HG03159 (cell line): ENCODE measurements around the gene CTAG2.
"Not testable (repeated sequence)": the region's sequence is repeated elsewhere in the genome, so short reads cannot be mapped to it uniquely, and the experiment has no call there.

Source experiments
- ATAC-seq: cut with Tn5 transposase; IDR thresholded peaks from one replicate; pipeline ENCODE4 v1.9.1; 2021; ENCODE audit warnings: mild to moderate bottlenecking, moderate library complexity; ENCODE audit not compliant: unreplicated experiment

Gene CTAG2

DNA sequence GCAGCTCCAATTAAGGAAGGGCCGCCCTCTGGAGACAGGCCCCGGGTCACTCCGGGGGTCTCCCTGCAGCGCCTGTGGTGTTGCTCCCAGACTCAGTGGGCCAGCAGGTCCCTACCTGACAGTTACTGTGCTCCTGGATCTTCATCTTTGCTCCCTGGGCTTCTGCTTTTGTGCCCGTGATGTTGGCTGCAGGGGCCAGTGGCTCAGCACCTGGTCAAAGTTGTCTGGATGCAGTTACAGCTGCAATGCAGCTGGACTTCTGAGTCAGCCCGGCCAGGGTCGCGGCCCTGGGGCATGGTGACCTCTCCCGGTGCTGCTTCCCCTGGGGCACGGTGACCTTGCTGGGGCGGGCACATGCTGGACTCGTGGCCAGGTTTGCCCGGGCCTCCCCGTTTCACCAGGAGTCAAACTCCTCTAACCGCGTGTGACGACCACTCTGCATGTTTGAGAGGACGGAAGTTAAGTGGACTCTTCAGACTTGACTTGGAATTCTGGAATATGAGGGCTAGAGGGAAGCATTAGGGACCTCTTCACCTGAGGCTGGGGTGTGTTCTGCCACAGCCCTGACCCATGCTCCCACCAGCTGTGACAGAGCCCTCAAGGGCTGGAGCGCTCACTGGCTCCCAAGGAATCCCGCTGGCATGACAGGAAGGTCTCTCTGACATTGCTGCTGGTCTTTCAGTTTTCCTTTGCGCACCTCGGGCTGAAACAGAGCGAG, 3.7 kb downstream of the CTAG2 start:
- ATAC-seq, result no peak

DNA sequence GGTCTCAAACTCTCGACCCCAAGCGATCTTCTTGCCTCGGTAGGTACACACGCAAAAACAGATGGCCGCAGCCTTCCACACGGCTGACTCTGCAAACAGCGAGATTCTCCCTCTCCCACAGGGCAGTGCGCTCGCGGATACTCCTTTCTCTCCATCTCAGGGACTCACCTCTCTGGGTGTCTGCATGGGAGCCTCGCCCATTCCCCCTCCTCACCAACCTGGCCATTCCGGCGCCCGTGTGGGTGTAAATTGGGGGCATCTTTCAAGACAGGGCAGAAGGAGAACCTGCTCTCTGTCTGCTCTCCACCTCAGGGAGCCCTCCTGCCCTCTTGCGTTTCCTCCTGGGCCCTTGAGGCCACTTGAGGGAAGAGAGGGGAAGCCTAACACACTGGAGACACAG, 4.4 kb downstream of the CTAG2 start:
- ATAC-seq, result no peak

DNA sequence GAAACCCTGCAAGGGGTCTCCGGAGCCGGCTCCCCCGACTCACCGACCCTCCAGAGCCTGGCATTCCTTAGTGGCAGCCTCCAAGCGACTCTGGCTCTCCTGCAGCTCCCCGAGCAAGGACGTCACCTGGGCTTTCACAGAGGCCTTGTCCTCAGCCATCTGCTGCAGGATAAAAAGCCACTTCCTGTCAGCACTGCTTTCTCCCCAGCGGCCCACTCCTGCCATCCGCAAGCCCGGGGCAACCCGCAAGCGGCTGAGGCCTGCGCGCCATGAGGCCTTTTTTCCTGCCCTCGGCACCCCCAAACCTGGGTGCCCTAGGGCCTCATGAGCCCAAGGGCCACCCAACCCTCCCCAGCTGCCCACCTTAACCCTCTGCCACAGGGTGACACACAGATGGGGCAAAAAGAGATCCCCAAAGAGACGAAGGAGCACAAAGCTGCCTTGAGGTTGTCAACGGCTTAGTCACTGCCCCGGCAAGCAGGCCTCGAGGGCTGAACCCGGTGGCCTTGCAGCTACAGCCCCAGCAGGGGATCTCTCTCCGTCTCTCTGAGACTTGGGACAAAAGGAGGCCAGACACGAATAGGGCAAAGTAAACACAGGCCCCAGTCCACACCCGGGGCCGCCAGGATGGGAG, 7.5 kb downstream of the CTAG2 start:
- ATAC-seq, result not testable (repeated sequence)

DNA sequence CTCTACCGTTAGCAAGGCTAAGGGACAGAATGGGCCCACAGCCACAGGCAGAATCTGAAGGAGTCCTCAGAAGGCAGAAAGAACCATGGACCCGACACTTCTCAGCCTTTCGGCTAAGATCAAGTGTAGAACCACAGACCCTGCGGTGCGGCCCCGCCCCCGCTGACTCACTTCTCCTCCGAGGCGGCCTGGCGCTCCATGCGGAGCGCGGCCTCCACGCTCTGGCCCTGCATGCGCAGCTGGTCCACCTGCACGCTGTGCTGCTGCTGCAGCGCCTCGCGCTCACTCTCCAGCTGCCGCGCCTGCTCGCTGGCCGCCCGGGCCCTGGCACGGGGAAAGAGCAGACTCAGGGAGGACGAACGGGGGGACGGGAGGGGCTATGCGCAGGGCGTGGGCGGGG, 9.7 kb downstream of the CTAG2 start:
- not testable (repeated sequence) for ATAC-seq

DNA sequence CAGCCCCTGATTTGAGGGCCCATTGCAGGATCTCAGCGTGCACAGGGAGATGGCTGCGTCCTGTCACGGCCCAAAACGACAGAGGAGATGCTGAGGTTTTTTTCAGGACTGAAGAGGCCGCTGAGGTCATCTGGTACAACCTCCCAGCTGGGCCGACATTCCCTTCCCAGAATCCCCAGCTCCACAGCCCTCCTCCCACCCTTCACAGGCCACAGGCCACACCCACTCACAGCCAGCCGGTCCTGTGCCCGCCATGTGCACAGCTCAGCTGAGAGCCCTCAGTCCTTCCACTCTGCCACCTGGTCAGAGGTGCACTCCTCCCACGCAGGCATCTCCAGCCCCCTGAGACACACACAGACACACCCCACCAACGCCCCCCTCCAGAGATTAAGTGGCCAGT, 11.6 kb downstream of the CTAG2 start:
- not testable (repeated sequence) for ATAC-seq

DNA sequence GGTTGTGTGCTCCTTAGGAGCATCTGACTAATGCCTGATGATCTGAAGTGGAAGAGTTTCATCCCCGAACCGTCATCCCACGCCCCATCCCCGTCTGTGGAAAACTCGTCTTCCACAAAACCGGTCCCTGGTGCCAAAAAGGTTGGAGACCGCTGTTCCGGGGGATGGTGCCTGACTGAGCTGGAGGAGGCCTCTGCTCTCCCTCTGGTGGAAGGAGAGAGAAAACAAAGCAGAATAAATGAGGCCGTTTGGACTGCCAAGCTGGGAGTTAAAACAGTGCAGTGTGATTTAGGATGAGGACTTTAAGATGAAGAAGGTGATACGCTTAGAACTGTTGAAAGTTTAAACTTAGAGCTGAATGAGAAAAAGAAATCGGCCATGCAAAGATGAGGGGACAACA, 19.7 kb downstream of the CTAG2 start:
- ATAC-seq, result not testable (repeated sequence)

DNA sequence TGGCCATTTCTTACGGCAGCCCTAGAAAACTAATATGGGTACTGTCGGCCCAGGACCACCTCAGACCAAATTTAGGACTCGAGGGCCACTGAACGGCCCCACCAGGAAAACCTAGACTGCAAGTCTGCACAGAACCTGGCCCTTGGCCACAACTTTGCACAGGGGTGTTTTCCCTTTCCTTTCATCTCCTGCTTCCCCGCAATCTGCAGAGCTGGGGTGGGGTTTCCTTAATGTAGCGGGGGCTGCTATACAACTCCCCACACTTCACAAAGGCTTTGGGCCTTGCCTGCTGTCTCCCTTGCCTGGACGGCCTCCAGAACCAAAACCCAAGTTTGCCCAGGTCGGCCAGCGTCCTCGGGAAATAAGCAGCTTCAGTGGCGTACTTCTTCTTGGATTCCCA, 22.4 kb downstream of the CTAG2 start:
- ATAC-seq, result not testable (repeated sequence)

DNA sequence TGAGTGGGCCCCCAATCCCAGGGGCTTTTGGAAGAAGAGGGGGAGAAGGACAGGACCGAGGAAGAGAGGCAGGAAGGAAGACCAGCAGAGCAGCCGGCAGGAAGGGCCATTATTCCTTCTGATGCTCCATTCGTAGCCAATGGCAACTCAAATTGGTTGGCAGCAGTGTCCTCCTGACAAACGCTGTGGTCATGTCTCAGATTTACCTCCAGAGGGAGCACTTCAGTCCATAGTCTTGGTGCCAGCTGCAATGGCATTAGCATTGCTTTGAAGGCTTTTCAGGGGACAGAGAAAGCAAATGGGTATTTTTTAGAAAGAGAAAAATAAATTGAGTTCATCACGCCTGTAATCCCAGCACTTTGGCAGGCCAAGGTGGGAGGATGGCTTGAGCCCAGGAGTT, 24.4 kb downstream of the CTAG2 start:
- not testable (repeated sequence) for ATAC-seq

DNA sequence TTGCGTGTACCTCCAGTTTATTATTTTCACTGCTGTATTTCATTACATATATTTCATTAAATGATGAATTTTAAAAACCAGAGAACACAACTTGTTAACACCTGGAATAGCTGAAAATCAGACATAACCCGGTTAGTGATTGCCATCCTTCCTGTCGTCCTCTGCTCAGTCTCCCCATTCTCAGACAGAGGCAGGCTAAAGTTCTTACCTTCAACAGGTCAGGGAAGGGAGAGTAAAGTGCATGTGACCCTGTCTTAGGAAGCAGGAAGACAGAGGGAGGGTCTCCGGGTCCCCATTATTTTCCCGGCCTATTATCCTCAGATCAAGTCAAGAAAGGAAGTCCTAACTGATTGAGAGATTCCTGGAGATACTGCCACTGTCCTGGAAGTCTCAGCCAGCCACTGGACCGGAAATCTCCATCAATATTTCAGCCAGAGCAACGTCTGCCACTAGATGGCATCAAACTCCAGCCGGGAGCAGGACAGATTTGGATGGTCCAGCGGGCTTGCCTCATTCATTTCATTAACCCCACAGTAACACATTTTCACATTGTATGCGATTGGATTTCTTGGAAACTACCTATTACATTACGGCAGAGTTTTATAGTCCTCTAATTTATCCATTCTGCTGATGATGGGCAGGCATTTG, 32.5 kb downstream of the CTAG2 start:
- not testable (repeated sequence) for ATAC-seq

DNA sequence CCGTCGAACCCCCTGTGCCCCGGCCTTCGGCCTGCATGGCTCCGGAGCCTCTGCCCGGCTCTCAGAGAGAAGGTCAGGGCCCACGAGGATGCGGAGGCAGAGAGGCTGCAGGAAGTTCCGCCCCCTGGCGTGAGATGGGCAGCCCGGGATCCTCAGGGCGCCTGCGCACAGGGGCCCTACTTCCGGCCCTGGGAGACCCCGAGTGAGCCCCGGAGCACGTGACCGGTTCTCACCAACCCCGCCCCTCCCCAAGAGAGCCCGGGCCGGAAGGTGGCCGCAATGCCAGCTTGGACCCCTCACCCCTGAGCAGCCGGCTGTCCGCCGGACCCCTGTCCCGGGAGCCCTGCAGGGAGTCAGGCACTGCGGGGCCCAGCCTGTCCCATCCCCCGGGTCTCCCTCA, 34.2 kb downstream of the CTAG2 start, which contains the start of gene CTAG1B:
Gene CTAG1B (minus strand): TSS at position 101 of the 400 bp plus-strand sequence. CDS start 64 bp downstream, at position 37.
- ATAC-seq, result not testable (repeated sequence)

DNA sequence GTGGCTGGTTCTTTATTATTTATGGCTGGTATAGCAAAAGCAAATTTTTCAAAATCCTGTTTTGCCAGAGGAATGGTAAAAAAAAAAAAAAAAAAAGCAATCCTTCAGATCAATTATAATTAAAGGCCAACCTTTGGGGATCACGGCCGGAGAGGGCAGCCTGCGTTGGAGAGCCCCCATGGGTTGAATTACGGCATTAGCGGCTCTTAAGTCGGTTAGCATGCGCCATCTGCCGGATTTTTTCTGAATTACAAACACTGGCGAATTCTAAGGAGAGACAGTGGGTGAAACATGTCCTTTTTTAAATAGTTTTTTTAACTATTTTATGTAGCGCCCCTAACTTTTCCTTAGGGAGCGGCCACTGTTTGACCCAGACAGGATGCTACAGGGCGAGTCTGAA, 39.8 kb downstream of the CTAG2 start:
- ATAC-seq, result not testable (repeated sequence)

DNA sequence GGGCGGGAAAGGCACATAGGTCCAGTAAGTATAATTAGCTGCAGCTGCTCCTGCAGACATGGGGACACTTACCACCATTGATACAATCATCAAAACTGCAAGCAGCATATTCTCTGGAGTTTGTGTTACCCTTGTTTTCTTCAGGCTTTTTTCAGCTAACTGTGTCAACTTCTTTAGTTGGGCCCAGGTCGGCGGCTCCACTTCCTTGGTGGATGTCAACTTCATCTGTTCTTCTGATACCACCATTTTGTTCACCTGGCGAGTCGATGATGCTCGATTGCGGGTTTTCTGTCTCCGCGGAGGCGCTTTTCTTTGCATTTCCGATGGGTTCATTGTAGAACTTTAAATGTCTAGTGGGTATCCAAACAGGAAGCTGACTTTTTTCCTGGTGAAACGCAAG, 42.2 kb downstream of the CTAG2 start:
- ATAC-seq, result not testable (repeated sequence)

DNA sequence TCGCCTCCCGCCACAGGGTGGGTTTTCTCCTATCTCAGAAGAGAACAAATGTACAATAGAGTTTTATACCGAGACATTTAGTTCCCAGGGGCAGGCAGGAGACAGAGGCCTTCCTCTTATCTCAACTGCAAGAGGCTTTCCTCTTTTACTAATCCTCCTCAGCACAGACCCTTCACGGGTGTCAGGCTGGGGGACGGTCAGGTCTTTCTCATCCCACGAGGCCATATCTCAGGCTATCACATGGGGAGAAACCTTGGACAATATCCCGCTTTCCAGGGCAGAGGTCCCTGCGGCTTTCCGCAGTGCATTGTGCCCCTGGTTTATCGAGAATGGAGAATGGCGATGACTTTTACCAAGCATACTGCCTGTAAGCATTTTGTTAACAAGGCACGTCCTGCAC, 44.6 kb downstream of the CTAG2 start:
- ATAC-seq, result not testable (repeated sequence)

DNA sequence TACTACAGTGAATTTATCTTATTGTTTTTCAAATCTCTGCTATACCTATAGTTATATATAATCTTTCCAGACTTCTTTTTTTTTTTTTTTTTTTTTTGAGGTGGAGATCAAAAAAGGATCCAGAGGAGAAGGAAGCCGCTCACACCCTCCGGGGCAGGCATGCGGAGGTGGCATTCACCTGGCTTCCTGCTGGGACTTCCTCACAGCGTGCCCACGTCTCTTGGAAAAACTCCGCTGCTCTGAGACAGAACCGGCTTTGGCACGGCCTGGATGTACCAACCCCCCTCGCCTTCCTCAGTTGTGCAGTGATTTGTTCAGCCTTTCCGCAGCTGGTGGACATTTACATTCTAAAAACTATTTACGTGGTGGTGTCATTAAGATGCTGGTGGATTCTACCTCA, 45.4 kb downstream of the CTAG2 start:
- ATAC-seq, result not testable (repeated sequence)

DNA sequence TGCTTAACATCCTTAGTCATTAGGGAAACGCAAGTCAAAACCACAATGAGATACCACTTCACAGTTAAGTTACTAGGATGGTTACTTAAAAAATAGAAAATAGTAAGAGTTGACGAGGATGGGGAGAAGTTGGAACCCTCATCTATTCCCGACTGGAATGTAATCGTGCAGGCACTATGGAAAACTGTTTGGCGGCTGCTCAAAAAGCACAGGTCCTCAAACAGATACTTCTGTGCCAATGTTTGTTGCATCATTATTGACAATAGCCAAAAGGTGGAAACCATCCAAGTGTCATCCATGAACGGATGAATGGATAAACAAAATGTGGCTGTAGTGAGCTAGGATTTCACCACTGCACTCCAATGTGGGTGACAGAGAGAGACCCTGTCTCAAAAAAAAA, 46.0 kb downstream of the CTAG2 start:
- ATAC-seq, result no peak

DNA sequence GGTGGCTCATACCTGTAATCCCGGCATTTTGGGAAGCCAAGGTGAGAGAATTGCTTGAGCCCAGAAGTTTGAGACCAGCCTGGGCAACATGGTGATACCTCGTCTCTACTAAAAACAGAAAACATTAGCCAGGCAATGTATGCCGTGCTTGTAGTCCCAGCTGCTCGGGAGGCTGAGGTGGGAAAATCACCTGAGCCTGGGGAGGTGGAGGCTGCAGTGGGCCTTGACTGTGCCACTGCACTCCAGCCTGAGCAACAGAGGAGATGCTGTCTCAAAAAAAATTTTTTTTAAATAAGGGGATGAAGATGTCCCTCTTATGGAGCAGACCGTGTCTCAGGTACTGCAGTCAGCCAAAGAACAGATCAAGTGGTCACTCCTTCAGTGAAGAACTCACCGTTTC, 47.8 kb downstream of the CTAG2 start:
- no peak for ATAC-seq

DNA sequence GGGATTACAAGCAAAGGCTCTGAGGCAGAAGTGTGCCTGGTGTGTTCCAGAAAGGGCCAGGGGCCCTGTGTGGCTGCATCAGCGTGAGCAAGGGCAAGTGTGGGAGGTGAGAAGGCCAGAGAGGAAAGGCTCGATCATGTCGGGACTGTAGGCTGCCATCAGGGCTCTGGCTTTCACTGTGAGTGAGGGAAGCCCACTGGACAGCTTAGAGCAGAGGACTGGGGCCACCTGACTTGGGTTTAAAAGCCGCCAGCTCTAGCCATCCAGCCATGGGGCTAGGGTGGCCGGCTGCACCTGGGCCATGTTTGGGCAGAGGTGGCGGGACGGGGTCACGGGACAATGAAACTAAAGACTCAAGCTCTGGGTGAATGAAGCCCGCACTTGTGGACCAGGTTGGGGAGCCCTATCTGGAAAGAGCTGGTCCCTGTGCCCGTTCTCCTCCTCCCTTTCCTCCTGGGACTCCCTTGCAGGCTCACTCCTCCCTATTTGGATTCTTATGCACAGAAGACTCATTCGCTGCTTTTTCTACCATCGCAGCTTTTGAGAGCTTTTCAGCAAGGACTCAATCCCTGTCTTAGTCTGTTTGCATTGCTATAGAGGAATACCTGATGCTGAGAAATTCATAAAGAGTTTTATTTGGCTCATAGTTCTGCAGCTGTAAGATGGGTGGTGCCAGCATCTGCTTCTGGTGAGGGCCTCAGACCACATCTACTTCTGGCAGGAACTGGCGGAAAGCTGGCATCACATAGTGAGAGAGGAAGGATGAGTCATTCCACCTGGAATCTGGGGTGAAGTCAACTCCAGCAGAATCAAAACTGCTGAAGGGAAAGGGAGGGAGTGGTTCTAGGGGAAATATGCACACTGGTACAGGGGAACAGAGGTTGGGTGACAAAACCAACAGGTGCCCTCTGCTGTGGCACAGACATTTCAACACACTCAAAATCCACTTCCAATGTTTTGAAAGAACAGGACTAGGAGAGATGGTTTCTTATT, 49.6 kb downstream of the CTAG2 start:
- ATAC-seq, result no peak

DNA sequence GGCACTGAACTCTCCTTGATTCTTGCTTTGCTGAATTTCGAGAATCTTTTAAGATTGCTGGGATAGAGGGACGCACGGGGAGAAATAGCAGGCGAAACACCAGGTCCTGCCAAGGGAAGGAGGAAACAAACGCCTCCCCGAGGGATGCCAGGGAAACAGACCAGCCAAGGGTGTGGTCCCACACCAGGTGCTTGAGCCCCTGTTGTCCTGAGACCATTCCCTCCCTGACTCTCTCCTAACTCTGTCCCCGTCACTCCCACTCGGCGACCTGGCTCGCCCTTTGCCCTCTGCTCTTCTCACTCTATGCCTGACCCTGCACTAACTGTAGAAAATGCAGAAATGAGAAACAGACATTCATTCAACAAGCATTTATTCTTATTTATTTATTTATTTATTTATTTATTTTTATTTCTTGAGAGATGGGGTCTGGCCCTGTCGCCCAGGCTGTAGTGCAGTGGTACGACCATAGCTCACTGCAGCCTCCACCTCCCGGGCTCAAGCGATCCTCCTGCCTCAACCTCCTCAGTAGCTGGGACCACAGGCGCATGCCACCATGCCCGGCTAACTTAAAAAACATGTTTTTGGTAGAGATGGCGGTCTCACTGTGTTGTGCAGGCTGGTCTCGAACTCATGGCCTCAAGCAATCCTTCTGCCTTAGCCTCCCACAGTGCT, 50.5 kb downstream of the CTAG2 start:
- no peak for ATAC-seq

DNA sequence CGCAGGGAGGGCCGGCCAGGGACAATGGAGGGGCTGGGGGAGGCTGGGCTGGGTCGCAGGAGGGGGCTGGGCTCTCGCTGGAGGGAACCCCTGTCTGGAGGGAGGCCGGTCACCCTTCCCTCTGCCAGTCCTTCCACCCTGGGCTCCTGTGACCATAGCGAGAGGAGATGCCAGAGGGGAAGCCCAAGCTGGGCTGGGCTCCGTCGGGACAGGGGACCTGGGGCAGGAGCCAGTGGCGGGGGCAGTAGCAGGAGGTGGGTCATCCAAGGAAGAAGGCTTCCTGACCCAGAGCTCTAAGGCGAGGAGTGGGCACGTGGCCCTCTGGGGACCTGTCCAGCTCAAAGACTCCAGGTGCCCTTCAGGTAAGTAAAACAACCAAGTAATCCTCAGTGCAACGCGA, 51.2 kb downstream of the CTAG2 start:
- no peak for ATAC-seq
